ENCODE results near the gene MIA. TPM values are rescaled to one million over a fixed set of nuclear protein-coding genes. Genes with fewer than 3 reads are reported as not detected.
A peak's percentile ranks its signal among the peaks of the same experiment; 100 is the strongest.

MIA gene
- total and polyA plus RNA-seq, 9 of the 15 experiments (the other 6 are each of a cell fraction or from before 2014, with no cell fraction given), result 0.21 TPM; not detected in 8

GRCh38 chr19:40797963-40798682 lies 22.8 kb downstream of the MIA start (continued):
- TF ChIP-seq REST (IDR thresholded peaks at IDR 0.05; ENCODE audit: borderline replicate concordance) (no peak), REST (CRISPR knock-in tag; IDR thresholded peaks at IDR 0.05; ENCODE audit: low read depth) (0 out of 2 replicates have a peak, but pooled peaks have one; percentile 14), KHSRP (IDR thresholded peaks at IDR 0.05) (0 out of 2 replicates have a peak, but pooled peaks have one; percentile 22), TRIM28 (IDR thresholded peaks at IDR 0.05) (0 out of 2 replicates have a peak, but pooled peaks have one; percentile 68), AFF1 (IDR thresholded peaks at IDR 0.05; ENCODE audit: low read depth in 1 of 2, partially characterized antibody in 2 of 2) (peak; percentile 69 to 76), ELF4 (CRISPR knock-in tag; IDR thresholded peaks at IDR 0.05) (peak; percentile 18; the same call in 1 of the 2 replicates), TAF1 (IDR thresholded peaks at IDR 0.05; ENCODE audit: control insufficient read depth, extremely low read depth, insufficient read depth, low read length, severe bottlenecking) (peak; percentile 18), CREM (IDR thresholded peaks at IDR 0.05; ENCODE audit: low read depth) (peak; percentile 75), SAP30 (IDR thresholded peaks at IDR 0.05; ENCODE audit: borderline replicate concordance, insufficient read depth, low read depth, low read length, poor library complexity, severe bottlenecking) (no peak), ZC3H8 (IDR thresholded peaks at IDR 0.05) (peak; percentile 83; the same call in 1 of the 2 replicates), TBP (optimal IDR thresholded peaks at IDR 0.05; ENCODE audit: low read depth, low read length) (no peak), NCOA6 (IDR thresholded peaks at IDR 0.05) (peak; percentile 91), KLF6 (CRISPR knock-in tag; IDR thresholded peaks at IDR 0.05; ENCODE audit: borderline replicate concordance) (0 out of 2 replicates have a peak, but pooled peaks have one; percentile 18)

All from K562 (cell line).